ENCODE data around the gene HOXB9. TPM values are rescaled to one million over a fixed set of nuclear protein-coding genes. Genes with fewer than 3 reads are reported as not detected.

HOXB9 gene
- total RNA-seq, 4 donors from 2014 or later: 13.7 to 47.5 (median 24.9) TPM

Small RNAs within 50 kb of the gene (small RNA-seq; reads per million reads assigned to genes)
- 12.4 to 44.4 reads per million in 2 donors for gene MIR196A1

Other genes starting within 250 kb of the HOXB9 start
- 10 to 100 TPM in 1 of 4 donors, 1 to 10 TPM in 3; 3.1 to 17.3 (median 6.5) TPM for gene SKAP1, start 196.1 kb downstream of the HOXB9 start, total RNA-seq
- gene HOXB1, start 95.3 kb downstream of the HOXB9 start, total RNA-seq: not detected
- 1 to 10 TPM; 1.4 to 9.6 (median 4.1) TPM for gene HOXB2, start 81.2 kb downstream of the HOXB9 start, total RNA-seq
- gene HOXB4, start 48.0 kb downstream of the HOXB9 start, total RNA-seq: 1 to 10 TPM; 1.8 to 6.6 (median 5.1) TPM
- 10 to 100 TPM; 37.0 to 89.3 (median 65.4) TPM for gene HOXB3, start 36.1 kb downstream of the HOXB9 start, total RNA-seq
- gene HOXB5, start 32.6 kb downstream of the HOXB9 start, total RNA-seq: 10 to 100 TPM in 3 of 4 donors, 1 to 10 TPM in 1; 7.7 to 22.5 (median 15.0) TPM
- gene HOXB6, start 21.4 kb downstream of the HOXB9 start, total RNA-seq: 10 to 100 TPM; 34.3 to 98.4 (median 66.7) TPM
- 10 to 100 TPM; 10.7 to 22.8 (median 19.0) TPM for gene HOXB7, start 15.3 kb downstream of the HOXB9 start, total RNA-seq
- 10 to 100 TPM in 3 of 4 donors, 1 to 10 TPM in 1; 1.8 to 21.2 (median 14.9) TPM for gene HOXB8, start 11.1 kb downstream of the HOXB9 start, total RNA-seq
- not detected for gene PRAC1, start 96.2 kb upstream of the HOXB9 start, total RNA-seq
- not detected for gene PRAC2, start 96.8 kb upstream of the HOXB9 start, total RNA-seq
- under 1 TPM in 1 of 4 donors, not detected in 3; 0.54 TPM for gene HOXB13, start 102.4 kb upstream of the HOXB9 start, total RNA-seq
- gene TTLL6, start 190.9 kb upstream of the HOXB9 start, total RNA-seq: 1 to 10 TPM in 3 of 4 donors, not detected in 1; 1.1 to 7.5 (median 1.5) TPM
- gene CALCOCO2, start 204.7 kb upstream of the HOXB9 start, total RNA-seq: 100 to 1,000 TPM; 124 to 334 (median 163) TPM